WTC11 (cell line): ENCODE results near the gene GUCY2D. TPM values are rescaled to one million over a fixed set of nuclear protein-coding genes. Genes with fewer than 3 reads are reported as not detected.
A peak's percentile ranks its signal among the peaks of the same experiment; 100 is the strongest.

Experiments
- ATAC-seq: fragments of 200-7000 bp; cut with Tn5 transposase; 2 replicates; pipeline ENCODE4 v1.10.0; 2021; ENCODE audit warnings: mild to moderate bottlenecking, moderate library complexity
- CTCF ChIA-PET: fragments of 300-600 bp; sonication (Branson Sonifier 250); formaldehyde crosslinking; loops from one replicate; lab custom pipeline; 2021; ENCODE audit warnings: antibody characterized with exemption; lab: Charles Lee
- POLR2A ChIA-PET: fragments of 350-600 bp; sonication (Branson Sonifier 250); formaldehyde crosslinking; loops from one replicate; lab custom pipeline; 2021; ENCODE audit warnings: antibody characterized with exemption; lab: Charles Lee
- DNase-seq: peaks from one replicate; pipeline ENCODE4 v3.0.0; 2021; ENCODE audit warnings: low spot score
- H3K27ac Mint-ChIP-seq: 2 replicates; pipeline ENCODE4 v1.8.0; 2021; ENCODE audit warnings: mixed read lengths
- H3K27me3 Mint-ChIP-seq: 2 replicates; pipeline ENCODE4 v1.8.0; 2021; ENCODE audit warnings: low read depth, mild to moderate bottlenecking, moderate library complexity, mixed read lengths
- H3K36me3 Mint-ChIP-seq: 2 replicates; pipeline ENCODE4 v1.8.0; 2021; ENCODE audit warnings: mixed read lengths
- H3K4me1 Mint-ChIP-seq: 2 replicates; pipeline ENCODE4 v1.8.0; 2022; ENCODE audit warnings: mixed read lengths
- H3K4me3 Mint-ChIP-seq: 2 replicates; pipeline ENCODE4 v1.8.0; 2021; ENCODE audit warnings: mild to moderate bottlenecking, moderate library complexity, mixed read lengths
- H3K9me3 Mint-ChIP-seq: 2 replicates; pipeline ENCODE4 v1.8.0; 2021; ENCODE audit warnings: mixed read lengths
- CBFB ChIP-seq: sonication (generic); formaldehyde crosslinking; IDR thresholded peaks from 2 replicates; pipeline ENCODE4 v1.8.1; 2022; ENCODE audit warnings: mild to moderate bottlenecking, low read depth, missing genetic modification reagents
- CREM ChIP-seq: sonication (generic); formaldehyde crosslinking; IDR thresholded peaks from 2 replicates; pipeline ENCODE4 v1.8.1; 2022; ENCODE audit warnings: mild to moderate bottlenecking, missing genetic modification reagents, moderate library complexity
- ESRRA ChIP-seq: sonication (generic); formaldehyde crosslinking; IDR thresholded peaks from 2 replicates; pipeline ENCODE4 v1.8.1; 2022; ENCODE audit warnings: mild to moderate bottlenecking, missing genetic modification reagents, borderline replicate concordance
- ETV6 ChIP-seq: sonication (generic); formaldehyde crosslinking; IDR thresholded peaks from 2 replicates; pipeline ENCODE4 v1.8.1; 2022; ENCODE audit warnings: mild to moderate bottlenecking, missing genetic modification reagents
- FOXJ3 ChIP-seq: sonication (generic); formaldehyde crosslinking; IDR thresholded peaks from 2 replicates; pipeline ENCODE4 v1.9.0; 2021; ENCODE audit warnings: missing genetic modification reagents, mild to moderate bottlenecking, borderline replicate concordance
- FOXP1 ChIP-seq: sonication (generic); formaldehyde crosslinking; IDR thresholded peaks from 2 replicates; pipeline ENCODE4 v1.8.0; 2022; ENCODE audit warnings: missing genetic modification reagents, mild to moderate bottlenecking, moderate library complexity, borderline replicate concordance
- GABPB1 ChIP-seq: sonication (generic); formaldehyde crosslinking; IDR thresholded peaks from 2 replicates; pipeline ENCODE4 v1.8.1; 2023; ENCODE audit warnings: mild to moderate bottlenecking, missing genetic modification reagents
- MYBL2 ChIP-seq: sonication (generic); formaldehyde crosslinking; IDR thresholded peaks from 2 replicates; pipeline ENCODE4 v1.8.1; 2023; ENCODE audit warnings: mild to moderate bottlenecking, moderate library complexity, missing genetic modification reagents
- NFE2L1 ChIP-seq: sonication (generic); formaldehyde crosslinking; IDR thresholded peaks from 2 replicates; pipeline ENCODE4 v1.8.1; 2023; ENCODE audit warnings: missing genetic modification reagents
- NR2C2 ChIP-seq: sonication (generic); formaldehyde crosslinking; IDR thresholded peaks from 2 replicates; pipeline ENCODE4 v1.8.0; 2022; ENCODE audit warnings: mild to moderate bottlenecking, missing genetic modification reagents
- NR3C1 ChIP-seq: sonication (generic); formaldehyde crosslinking; conservative IDR thresholded peaks from 2 replicates; pipeline ENCODE4 v1.8.1; 2023; ENCODE audit warnings: low read depth, mild to moderate bottlenecking, missing genetic modification reagents
- TP53 ChIP-seq: sonication (generic); formaldehyde crosslinking; IDR thresholded peaks from 2 replicates; pipeline ENCODE4 v1.8.1; 2023; ENCODE audit warnings: mild to moderate bottlenecking, missing genetic modification reagents
- ZNF232 ChIP-seq: sonication (generic); formaldehyde crosslinking; IDR thresholded peaks from 2 replicates; pipeline ENCODE4 v1.8.0; 2022; ENCODE audit warnings: mild to moderate bottlenecking, missing genetic modification reagents
- ZNF416 ChIP-seq: fragments of 250-450 bp; sonication (Bioruptor Pico); IDR thresholded peaks from 2 replicates; pipeline ENCODE4 v1.9.0; 2021; ENCODE audit warnings: mild to moderate bottlenecking, inconsistent platforms
- total RNA-seq: library from RNA; stranded (reverse); gene quantifications from 3 replicates; pipeline ENCODE4 v1.2.3, GENCODE V29; 2021
- TF ChIP-seq, protein P1 (sequence below): fragments of 250-450 bp; sonication (Bioruptor Pico); IDR thresholded peaks from 2 replicates; pipeline ENCODE4 v1.9.0; 2021; ENCODE audit warnings: moderate library complexity, mild to moderate bottlenecking, inconsistent platforms, borderline replicate concordance
- TF ChIP-seq, protein P2 (sequence below): sonication (generic); formaldehyde crosslinking; IDR thresholded peaks from 2 replicates; pipeline ENCODE4 v1.8.1; 2022; ENCODE audit warnings: low read depth, missing genetic modification reagents, borderline replicate concordance
- TF ChIP-seq, protein P3 (sequence below): fragments of 250-450 bp; sonication (Bioruptor Pico); IDR thresholded peaks from 2 replicates; pipeline ENCODE4 v1.9.0; 2021; ENCODE audit warnings: mild to moderate bottlenecking
- TF ChIP-seq, protein P4 (sequence below): sonication (generic); formaldehyde crosslinking; IDR thresholded peaks from 2 replicates; pipeline ENCODE4 v1.8.0; 2022; ENCODE audit warnings: mild to moderate bottlenecking, missing genetic modification reagents
- TF ChIP-seq, protein P5 (sequence below): sonication (generic); formaldehyde crosslinking; IDR thresholded peaks from 2 replicates; pipeline ENCODE4 v1.8.1; 2023; ENCODE audit warnings: mild to moderate bottlenecking, moderate library complexity, missing genetic modification reagents
- TF ChIP-seq, protein P6 (sequence below): sonication (generic); formaldehyde crosslinking; IDR thresholded peaks from 2 replicates; pipeline ENCODE4 v1.8.0; 2022; ENCODE audit warnings: missing genetic modification reagents
- TF ChIP-seq, protein P7 (sequence below): sonication (generic); formaldehyde crosslinking; IDR thresholded peaks from 2 replicates; pipeline ENCODE4 v1.8.1; 2023; ENCODE audit warnings: mild to moderate bottlenecking, missing genetic modification reagents, moderate library complexity

Gene GUCY2D
- total RNA-seq, 1 experiment from 2014 or later = 0.87 TPM

DNA sequence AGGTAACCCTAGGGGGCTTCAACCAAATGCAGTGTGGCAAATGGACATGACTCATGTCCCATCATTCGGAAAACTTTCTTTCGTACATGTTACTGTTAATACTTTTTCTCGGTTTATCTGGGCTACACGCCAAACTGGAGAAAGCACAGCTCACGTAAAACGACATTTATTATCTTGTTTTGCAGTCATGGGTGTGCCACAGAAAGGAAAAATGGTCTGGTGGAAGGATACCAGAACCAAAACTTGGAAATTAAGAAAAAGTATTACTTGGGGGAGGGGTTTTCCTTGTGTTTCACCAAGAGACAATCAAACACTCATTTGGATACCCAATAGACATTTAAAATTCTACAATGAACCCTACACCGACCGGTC lies 60.0 kb downstream of the GUCY2D start (continued):
- TF ChIP-seq FOXP1 (CRISPR knock-in tag) (no peak), ZNF232 (CRISPR knock-in tag) (no peak), ESRRA (CRISPR knock-in tag) (no peak), MYBL2 (CRISPR knock-in tag) (no peak), GABPB1 (no peak), TP53 (CRISPR knock-in tag) (no peak)
- TF ChIP-seq, protein P1, sequence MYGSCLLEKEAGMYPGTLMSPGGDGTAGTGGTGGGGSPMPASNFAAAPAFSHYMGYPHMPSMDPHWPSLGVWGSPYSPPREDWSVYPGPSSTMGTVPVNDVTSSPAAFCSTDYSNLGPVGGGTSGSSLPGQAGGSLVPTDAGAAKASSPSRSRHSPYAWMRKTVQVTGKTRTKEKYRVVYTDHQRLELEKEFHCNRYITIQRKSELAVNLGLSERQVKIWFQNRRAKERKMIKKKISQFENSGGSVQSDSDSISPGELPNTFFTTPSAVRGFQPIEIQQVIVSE = no peak
- TF ChIP-seq, protein P2, sequence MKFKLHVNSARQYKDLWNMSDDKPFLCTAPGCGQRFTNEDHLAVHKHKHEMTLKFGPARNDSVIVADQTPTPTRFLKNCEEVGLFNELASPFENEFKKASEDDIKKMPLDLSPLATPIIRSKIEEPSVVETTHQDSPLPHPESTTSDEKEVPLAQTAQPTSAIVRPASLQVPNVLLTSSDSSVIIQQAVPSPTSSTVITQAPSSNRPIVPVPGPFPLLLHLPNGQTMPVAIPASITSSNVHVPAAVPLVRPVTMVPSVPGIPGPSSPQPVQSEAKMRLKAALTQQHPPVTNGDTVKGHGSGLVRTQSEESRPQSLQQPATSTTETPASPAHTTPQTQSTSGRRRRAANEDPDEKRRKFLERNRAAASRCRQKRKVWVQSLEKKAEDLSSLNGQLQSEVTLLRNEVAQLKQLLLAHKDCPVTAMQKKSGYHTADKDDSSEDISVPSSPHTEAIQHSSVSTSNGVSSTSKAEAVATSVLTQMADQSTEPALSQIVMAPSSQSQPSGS (CRISPR knock-in tag) = no peak
- TF ChIP-seq, all 79 proteins: peak for 0

DNA sequence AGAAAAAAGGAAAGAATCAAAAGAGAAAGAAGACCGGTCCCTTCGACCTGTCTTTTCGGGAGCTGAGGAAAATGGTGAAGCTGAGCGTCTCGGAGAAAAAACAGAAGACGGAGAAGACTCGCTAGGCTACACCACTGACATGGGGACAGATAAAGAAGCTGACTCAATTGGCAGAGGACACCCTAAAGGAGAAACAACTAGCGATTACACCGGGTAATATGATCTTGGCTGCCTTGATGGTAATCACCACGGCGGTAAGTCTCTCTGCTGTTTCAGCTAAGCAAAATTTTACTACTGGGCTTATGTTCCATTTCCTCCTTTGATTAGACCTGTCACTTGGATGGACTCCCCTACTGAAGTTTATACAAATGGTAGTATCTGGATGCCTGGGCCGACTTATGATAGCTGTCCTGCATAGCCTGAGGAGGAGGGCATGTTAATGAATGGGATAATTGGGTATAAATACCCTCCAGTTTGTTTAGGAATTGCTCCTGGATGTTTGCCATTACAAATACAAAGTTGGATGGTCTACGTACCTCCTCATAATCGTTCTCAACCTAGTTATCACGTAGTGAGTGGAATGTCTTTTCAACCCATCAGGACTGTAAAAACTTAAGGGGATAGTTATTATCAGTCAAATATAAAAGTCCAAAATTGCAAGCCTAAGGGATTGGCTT lies 60.5 kb downstream of the GUCY2D start:
- ATAC-seq = no peak; the same call in 1 of the 2 replicates
- TF ChIP-seq NFE2L1 (no peak), CBFB (CRISPR knock-in tag) (no peak), FOXJ3 (CRISPR knock-in tag) (no peak), ZNF416 (CRISPR knock-in tag) (no peak), NR3C1 (CRISPR knock-in tag) (no peak), CREM (no peak), ETV6 (CRISPR knock-in tag) (no peak), NR2C2 (CRISPR knock-in tag) (no peak)
- TF ChIP-seq, protein P3, sequence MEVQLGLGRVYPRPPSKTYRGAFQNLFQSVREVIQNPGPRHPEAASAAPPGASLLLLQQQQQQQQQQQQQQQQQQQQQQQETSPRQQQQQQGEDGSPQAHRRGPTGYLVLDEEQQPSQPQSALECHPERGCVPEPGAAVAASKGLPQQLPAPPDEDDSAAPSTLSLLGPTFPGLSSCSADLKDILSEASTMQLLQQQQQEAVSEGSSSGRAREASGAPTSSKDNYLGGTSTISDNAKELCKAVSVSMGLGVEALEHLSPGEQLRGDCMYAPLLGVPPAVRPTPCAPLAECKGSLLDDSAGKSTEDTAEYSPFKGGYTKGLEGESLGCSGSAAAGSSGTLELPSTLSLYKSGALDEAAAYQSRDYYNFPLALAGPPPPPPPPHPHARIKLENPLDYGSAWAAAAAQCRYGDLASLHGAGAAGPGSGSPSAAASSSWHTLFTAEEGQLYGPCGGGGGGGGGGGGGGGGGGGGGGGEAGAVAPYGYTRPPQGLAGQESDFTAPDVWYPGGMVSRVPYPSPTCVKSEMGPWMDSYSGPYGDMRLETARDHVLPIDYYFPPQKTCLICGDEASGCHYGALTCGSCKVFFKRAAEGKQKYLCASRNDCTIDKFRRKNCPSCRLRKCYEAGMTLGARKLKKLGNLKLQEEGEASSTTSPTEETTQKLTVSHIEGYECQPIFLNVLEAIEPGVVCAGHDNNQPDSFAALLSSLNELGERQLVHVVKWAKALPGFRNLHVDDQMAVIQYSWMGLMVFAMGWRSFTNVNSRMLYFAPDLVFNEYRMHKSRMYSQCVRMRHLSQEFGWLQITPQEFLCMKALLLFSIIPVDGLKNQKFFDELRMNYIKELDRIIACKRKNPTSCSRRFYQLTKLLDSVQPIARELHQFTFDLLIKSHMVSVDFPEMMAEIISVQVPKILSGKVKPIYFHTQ (CRISPR knock-in tag) = no peak
- TF ChIP-seq, protein P4, sequence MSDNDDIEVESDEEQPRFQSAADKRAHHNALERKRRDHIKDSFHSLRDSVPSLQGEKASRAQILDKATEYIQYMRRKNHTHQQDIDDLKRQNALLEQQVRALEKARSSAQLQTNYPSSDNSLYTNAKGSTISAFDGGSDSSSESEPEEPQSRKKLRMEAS (CRISPR knock-in tag) = no peak
- TF ChIP-seq, protein P5, sequence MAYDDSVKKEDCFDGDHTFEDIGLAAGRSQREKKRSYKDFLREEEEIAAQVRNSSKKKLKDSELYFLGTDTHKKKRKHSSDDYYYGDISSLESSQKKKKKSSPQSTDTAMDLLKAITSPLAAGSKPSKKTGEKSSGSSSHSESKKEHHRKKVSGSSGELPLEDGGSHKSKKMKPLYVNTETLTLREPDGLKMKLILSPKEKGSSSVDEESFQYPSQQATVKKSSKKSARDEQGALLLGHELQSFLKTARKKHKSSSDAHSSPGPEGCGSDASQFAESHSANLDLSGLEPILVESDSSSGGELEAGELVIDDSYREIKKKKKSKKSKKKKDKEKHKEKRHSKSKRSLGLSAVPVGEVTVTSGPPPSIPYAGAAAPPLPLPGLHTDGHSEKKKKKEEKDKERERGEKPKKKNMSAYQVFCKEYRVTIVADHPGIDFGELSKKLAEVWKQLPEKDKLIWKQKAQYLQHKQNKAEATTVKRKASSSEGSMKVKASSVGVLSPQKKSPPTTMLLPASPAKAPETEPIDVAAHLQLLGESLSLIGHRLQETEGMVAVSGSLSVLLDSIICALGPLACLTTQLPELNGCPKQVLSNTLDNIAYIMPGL (CRISPR knock-in tag) = no peak
- TF ChIP-seq, protein P6, sequence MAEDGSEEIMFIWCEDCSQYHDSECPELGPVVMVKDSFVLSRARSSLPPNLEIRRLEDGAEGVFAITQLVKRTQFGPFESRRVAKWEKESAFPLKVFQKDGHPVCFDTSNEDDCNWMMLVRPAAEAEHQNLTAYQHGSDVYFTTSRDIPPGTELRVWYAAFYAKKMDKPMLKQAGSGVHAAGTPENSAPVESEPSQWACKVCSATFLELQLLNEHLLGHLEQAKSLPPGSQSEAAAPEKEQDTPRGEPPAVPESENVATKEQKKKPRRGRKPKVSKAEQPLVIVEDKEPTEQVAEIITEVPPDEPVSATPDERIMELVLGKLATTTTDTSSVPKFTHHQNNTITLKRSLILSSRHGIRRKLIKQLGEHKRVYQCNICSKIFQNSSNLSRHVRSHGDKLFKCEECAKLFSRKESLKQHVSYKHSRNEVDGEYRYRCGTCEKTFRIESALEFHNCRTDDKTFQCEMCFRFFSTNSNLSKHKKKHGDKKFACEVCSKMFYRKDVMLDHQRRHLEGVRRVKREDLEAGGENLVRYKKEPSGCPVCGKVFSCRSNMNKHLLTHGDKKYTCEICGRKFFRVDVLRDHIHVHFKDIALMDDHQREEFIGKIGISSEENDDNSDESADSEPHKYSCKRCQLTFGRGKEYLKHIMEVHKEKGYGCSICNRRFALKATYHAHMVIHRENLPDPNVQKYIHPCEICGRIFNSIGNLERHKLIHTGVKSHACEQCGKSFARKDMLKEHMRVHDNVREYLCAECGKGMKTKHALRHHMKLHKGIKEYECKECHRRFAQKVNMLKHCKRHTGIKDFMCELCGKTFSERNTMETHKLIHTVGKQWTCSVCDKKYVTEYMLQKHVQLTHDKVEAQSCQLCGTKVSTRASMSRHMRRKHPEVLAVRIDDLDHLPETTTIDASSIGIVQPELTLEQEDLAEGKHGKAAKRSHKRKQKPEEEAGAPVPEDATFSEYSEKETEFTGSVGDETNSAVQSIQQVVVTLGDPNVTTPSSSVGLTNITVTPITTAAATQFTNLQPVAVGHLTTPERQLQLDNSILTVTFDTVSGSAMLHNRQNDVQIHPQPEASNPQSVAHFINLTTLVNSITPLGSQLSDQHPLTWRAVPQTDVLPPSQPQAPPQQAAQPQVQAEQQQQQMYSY (CRISPR knock-in tag) = no peak
- TF ChIP-seq, protein P7, sequence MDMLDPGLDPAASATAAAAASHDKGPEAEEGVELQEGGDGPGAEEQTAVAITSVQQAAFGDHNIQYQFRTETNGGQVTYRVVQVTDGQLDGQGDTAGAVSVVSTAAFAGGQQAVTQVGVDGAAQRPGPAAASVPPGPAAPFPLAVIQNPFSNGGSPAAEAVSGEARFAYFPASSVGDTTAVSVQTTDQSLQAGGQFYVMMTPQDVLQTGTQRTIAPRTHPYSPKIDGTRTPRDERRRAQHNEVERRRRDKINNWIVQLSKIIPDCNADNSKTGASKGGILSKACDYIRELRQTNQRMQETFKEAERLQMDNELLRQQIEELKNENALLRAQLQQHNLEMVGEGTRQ = no peak
- POLR2A ChIA-PET = interaction anchor here (1.0 to 1.6 kb wide), 2 partner anchors 11 to 41 kb away, joined by 3 read pairs; no protein-coding TSS in a partner anchor
- H3K27ac Mint-ChIP-seq = no peak overlapping the region
- no peak for DNase-seq
- H3K4me1 Mint-ChIP-seq = peaks cover 60% of the 10 kb centered on the region
- H3K4me3 Mint-ChIP-seq = peak overlapping the region; percentile 73
- CTCF ChIA-PET = interaction anchor here (0.6 to 11.8 kb wide), 7 partner anchors 12 to 230 kb away, joined by 3 to 380 read pairs (median 56); partner anchors contain the start of genes ALOXE3, HES7 and KDM6B
- H3K9me3 Mint-ChIP-seq = no peaks in the 10 kb centered on the region
- no peaks in the 10 kb centered on the region for H3K36me3 Mint-ChIP-seq
- peaks cover 34% of the 10 kb centered on the region for H3K27me3 Mint-ChIP-seq
